Activated naive CD4-positive, alpha-beta T cell treated with anti-CD3 and anti-CD28 coated beads, Interleukin-2, amount 50 U/mL, for 16 hours (primary cell): ENCODE measurements around the gene PRG2.

ENCODE experiments used
- DNase-seq: peaks from one replicate; pipeline ENCODE4 v3.0.0-alpha.2; 2020

Gene PRG2

DNA sequence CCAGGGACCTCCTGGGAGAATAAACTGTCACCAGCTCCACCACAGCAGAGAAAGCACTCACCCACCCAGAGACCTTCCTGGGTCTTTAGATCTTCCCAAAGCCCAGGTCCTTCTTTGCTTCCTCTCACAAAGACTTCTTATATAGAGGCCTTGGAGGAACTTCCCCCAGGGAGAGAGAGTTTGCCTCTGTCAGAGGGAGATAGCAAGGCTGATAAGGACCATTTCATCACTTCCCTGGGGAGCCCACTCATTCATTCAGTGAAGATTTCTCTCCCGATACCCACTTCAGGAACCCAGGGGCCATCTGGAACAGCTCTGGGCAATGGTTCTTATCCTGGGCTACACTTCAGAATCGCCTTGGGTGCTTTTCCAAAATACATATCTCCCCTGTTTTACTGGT is at the start of gene PRG2:
Gene PRG2, minus strand, starts transcription at position 116 of the 400 bp plus-strand sequence. CDS start 706 bp downstream, outside the sequence.
- no peak for DNase-seq

DNA sequence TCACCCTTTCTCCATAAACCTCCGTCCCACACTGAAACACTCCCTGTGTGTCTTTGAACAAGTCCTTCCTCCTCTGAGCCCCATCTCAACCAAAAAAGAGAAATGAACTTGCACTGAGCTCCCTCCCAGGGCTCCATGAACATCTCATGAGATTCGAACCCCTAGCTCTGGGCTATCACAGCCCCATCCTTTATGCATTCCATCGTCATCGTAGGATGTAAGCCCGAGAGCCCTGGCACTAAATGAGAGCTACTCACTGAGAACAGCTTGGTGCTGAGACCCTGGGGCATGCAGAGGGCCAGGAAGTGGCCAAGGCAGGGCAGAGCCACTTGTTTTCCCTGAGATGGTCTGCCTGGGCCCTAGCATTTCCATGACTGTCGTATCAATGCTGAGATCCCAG is 49.3 kb upstream of the PRG2 start:
- DNase-seq, result no peak

DNA sequence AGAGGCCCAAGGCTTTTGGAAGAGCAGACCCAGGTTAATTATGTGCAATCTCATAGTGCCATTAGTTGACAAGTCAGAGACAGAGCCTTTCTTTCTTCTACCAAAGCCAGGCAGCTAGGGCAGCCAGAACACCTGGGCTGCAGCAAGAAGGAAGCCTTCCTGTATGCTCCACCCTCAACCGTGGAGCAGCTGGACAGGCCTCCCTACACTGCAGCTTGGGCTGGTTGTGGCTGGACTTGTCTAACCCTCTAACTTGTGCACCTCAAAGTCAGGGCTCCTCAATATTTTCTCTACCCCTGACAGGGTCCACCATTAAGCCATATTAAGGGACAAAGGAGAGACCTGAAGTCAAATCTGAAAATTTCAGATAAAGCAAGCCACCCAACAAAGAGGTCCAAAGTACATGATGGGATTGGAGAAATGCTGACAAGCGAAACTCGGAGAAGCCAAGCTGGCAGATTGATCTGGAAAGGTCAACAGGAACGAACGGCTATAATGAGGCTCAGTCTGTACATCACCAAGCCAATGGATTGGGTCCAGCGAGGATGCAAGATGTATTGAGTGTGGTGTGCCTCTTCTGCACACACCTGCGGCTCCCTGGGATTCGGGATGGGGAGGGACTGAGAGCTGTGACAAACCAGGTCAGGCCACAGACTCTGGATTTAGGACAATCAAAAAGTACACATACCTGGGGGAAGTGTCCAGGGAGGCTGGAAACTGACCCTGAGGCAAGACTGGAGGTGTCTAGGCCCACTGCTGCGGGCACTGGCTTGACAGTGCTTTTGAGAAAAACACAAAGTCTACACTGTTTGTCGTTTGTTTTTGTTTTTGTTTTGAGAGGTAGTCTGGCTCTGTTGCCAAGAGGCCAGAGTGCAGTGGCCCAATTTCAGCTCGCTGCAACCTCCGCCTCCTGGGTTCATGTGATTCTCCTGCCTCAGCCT is 48.2 kb upstream of the PRG2 start:
- DNase-seq, result no peak

- DNase-seq, result no peak
These were observed 45.6 kb upstream of the PRG2 start for GRCh38 chr11:57436031-57436430.

DNA sequence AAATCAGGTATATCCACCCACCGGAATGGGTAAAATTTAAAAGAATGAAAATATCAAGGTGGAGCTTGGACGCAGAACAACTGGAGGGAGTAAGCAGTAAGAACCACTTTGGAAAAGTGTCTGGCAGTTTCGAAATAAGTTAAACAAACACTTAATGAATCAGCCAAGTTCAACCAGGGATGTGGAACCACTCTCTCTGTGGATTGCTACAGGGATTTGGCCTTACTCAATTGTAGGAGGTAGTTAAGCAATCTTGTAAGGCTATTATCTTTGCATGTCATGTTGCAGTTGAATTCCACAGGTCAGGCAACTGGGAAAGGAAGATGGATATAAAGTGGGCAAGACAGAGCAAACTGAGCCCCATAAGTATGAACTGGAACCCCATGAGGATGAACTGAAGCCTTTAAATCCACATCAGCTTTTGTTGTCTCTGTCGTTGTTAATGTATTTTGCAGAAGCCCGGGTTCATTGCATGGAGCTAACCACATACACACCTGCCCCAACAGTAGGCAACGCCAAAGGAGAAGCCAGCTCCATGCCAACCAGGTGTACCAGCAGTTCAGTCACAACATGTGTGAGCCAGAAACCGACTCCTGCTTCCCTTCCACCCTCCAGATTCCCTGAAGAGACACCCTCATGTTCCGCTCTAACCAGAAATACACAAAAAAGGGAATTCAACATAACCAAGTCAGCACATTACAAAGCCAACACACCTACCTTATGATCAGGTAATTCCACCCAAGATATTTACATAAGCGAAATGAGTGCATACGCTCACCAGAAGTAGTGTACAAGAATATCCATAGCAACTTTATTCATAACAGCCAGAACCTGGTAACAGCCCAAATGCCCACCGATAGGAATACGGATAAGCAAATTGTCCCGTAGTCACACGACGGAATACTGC is 44.4 kb upstream of the PRG2 start:
- DNase-seq, result no peak

DNA sequence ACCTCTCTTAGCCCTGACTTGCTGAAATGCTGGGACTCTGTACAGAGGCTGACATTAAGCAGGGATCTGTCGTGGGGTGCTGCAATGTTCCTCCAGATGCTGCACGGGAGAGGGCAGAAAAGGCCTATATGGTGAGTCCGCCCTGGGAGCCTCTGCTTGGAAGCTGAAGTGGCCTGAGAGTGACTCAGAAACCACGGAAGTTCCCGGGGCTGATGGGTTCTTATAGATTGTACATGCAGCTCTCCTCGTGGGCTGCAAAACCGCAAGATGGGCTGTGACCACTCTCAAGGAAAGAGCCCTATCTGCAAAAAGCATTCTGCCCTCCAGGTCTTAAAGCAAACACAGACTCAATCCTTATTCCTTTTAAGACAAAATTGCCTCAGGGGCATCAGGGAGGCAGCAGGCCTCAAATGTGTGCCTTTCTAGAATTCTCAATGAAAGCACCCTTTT is 42.3 kb upstream of the PRG2 start:
- no peak for DNase-seq

DNA sequence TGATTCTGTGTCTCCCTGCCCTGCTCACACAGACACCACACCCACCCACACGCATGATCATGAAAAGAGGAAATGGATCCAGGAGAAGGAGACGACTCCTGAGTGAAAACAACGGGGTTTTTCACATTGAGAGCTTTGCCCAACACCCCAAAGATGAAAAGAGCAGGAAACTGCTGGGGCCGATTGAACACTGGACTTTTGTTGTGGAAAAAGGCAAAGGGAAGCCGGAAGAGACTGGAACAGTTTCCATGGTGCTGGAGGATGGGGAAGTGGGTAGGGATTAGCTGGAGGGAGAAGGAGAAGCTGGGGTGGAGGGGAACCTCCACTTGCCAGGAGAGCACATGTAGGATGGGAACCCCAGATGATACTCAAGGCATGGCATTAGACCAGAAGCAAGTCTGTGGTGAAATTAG is 41.7 kb upstream of the PRG2 start:
- no peak for DNase-seq

GRCh38 chr11:57430952-57431351 is 40.5 kb upstream of the PRG2 start:
- no peak for DNase-seq

GRCh38 chr11:57429946-57430345 is 39.5 kb upstream of the PRG2 start:
- DNase-seq, result no peak

DNA sequence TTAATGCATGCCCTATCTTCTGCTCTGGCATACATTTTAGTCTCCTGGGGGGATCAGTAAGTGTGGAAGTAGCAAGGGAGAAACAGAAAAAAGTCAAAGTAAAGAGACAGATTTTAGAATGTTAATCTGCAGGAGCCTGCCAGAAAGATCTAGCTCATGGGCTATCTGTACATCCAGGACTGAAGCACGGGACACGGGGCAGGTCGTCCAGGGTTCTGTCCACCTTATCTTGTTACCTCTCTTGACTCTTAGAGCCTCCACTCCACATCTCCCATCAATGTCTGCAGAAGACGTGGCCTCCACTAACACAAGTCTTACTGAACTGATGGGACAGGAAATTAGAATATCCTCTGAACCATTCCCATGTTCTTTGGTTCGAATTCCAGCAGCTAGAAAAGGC is 38.2 kb upstream of the PRG2 start:
- DNase-seq, result no peak

DNA sequence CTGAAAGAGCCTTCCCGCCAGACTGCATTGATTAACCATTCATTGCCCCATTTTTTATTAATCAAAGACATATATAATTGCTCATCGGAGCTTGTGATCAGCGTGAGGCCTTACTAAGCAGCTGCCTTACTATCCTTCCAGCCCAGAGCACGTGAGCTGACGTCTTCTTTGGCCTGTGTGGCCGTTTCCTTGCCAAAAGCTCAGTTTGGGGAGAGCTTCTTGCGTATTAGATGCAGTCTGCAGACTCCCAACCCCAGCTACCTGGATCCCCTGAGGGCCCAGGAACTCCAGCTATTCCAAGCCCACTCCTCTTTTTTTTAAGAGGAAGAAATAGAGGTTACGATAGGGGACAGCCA is 37.3 kb upstream of the PRG2 start:
- DNase-seq, result no peak

GRCh38 chr11:57426929-57427726 is 36.7 kb upstream of the PRG2 start, which contains the start of gene SLC43A3:
TSS of gene SLC43A3 (minus strand) at chr11:57427121. CDS start at chr11:57426172, 949 bp downstream.
- peak; percentile 86 for DNase-seq

- DNase-seq, result peak; percentile 25
These were observed 36.0 kb upstream of the PRG2 start for GRCh38 chr11:57426439-57426928.

GRCh38 chr11:57425565-57426438 is 35.4 kb upstream of the PRG2 start:
- DNase-seq, result peak; percentile 21

GRCh38 chr11:57424792-57425564 is 34.5 kb upstream of the PRG2 start:
- DNase-seq, result peak; percentile 88

DNA sequence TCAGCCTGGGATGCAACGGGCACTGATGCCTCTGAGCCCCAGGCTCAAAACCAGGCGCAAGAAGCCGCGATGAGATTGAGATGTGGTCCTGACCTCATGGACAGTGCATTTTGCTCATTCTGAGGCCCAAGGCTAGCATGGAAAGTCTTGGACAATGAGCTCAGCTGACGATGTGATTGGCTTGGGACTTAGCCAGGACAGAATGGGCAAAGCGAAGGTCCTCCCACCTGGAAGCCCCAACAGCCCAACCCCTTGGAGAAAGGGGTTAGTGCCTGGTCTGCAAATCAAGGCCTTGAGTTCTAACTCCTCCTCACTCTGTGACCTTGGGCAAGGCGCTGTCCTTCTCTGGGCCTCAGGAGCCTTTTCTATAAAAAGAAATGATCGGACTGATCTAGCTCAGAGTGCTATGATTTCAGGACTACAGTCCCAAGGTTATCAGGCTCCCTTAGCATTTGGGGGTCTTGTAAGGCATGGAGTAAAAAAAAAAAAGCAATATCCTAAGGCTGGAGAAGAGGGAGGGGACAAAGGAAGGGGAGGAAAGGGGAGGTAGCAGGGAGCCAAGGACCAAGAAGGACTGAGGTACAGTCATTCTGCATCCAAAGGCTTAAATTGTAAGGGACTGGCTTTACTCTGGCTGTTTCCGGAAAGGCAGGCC is 33.8 kb upstream of the PRG2 start:
- DNase-seq, result no peak

- DNase-seq, result no peak
These were observed 32.2 kb upstream of the PRG2 start for GRCh38 chr11:57422669-57423068.

GRCh38 chr11:57421805-57422204 is 31.4 kb upstream of the PRG2 start:
- no peak for DNase-seq

- DNase-seq, result no peak
These were observed 30.6 kb upstream of the PRG2 start for GRCh38 chr11:57421066-57421465.

DNA sequence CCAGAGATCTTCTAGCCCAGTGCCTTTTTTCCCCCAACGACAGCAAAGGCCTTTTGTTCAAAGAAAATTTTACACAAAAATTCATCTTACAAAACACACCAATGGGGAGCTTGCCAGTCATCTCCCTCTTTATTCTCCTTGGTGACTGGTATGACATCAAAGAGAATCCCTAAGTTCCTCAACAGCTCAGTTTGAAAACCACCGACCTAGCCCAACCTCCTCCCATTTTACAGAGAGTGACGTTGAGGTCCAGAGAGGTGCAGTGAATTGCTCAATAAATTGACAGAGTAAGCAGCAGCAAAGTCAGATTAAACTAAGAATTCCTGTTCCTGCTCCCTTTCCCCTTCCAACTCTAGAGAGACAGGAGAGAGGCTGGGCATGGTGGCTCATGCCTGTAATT is 28.7 kb upstream of the PRG2 start:
- no peak for DNase-seq
